Cortex of kidney (tissue), 1 donor: ENCODE data around the gene BET1L.
"Not testable (repeated sequence)": the region's sequence is repeated elsewhere in the genome, so short reads cannot be mapped to it uniquely, and the experiment has no call there.

Source experiments
- DNase-seq: peaks from one replicate; lab custom pipeline; 2025; lab: John Stamatoyannopoulos, UW

Gene BET1L, protein sequence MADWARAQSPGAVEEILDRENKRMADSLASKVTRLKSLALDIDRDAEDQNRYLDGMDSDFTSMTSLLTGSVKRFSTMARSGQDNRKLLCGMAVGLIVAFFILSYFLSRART

DNA sequence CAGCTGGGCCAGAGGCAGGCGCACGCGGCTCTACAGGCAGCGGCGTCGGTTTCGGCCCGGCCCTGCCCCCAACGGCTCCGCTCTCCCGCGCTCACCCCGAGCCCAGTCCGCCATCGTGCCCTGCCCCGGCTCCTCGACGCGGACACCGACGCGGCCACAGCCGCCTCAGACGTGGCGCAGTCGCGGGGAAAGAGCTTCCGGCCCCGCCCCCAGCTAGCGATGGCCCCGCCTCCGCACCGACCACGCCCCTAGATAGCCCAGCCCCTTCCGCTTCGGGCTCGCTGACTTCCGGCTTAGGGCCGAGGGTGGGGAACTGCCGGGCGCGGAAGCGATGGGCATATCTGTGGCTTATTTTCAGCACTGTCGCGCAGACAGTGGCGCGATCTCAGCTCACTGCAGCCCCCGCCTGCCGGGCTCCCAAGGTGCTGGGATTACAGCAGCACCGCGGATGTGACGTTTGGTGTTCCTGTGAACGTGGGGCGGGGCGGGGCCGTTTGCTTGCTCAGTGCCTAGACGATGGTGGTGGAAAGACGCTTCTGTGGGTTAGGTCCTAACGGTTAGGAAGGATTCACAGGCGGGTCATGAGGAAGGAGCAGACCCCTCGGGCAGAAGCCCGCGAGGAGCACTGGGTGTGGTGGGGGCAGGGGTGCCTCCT is at the start of gene BET1L, which contains the start of gene RIC8A:
BET1L (minus strand) TSS at position 192 of the 655 bp plus-strand sequence; CDS start at position 114, 78 bp downstream.
RIC8A (plus strand) TSS at position 501 of the 655 bp plus-strand sequence. CDS start 1,147 bp downstream, outside the sequence.
- peak; percentile 65 for DNase-seq

DNA sequence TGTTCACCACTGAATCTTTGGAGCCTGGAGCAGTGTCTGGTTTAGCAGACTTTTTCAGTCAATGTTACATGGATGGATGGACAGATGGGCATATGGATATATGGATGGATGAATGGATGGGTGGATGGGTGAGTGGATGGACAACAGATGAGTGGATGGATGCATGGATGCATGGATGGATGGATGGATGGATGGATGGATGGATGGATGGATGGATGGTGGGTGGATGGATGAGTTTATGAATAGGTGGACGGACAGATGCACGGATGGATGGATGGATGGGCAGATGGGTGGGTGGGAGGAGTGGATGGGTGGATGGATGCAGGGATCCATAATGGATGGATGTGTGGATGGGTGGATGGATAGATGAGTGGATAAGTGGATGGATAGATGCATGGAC is 48.6 kb upstream of the BET1L start:
- DNase-seq, result no peak

DNA sequence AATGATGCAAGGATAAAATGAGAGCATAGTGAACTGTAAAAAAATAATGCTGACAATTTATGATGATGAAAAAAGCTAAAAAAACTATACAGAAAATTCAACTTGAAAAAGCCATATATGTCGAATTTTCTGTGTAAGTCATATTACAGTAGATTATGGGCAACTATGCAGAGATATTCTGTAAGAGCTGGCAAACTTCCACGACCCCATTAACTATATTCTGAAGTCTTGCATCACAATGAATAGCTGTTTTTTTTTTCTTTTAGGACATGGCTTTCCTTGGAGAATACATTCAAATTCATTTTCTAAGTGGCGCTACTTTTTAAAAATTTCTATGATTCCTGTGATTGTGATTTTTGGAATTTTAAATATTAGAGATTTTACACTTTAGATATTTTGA is 48.0 kb upstream of the BET1L start:
- DNase-seq, result no peak

DNA sequence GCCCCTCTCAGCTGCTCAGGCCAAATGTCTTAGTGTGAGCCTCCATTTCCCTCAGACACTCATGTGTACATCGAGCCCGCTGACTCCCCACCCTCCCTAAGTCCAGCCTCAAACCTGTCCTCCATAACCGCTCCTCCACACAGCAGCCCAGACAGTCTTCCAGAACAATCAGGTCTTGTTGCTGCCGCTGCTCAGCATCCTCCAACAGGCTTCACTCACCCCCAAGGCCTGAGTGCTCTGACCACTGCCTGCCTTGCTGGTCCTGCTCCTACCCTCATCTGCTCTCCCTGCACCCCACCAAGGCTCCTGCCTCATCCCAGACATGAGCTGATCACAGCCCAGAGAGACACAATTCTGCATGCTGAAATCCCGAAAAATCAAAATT is 46.7 kb upstream of the BET1L start:
- DNase-seq, result no peak

DNA sequence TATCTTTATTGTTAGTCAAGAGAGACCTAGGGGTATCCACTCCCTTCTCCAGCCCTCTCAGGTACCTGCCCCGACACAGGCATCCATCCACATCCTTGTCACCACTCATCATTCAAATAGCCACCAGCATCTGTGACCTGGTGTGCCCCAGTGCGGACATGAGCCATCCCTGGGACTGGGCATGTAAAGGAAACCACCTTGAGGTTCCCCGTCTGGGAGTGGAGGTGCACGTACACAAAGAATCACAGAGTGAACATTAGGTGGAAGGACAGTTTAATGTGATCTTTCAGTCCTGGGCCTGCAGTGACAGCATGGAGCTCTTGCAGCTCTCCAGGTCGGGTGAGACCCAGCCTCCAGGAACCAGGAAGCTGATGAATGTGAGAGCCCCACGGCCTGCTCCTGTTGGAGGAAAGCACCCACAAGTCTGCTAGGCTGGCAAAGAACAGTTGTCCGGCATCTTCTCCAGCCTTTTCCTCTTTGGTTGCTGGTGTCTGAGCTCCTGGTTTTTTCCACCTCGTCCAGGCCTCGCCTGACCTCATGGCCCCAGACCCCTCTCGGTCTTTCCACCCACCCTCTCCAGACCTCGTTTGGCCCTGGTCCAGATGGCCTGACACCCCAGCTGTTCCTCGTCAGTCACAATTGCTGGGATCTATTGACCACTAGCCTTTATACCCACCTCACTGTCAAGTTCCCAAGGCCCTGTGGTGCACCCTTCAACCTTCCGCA is 46.1 kb upstream of the BET1L start:
- DNase-seq, result no peak

DNA sequence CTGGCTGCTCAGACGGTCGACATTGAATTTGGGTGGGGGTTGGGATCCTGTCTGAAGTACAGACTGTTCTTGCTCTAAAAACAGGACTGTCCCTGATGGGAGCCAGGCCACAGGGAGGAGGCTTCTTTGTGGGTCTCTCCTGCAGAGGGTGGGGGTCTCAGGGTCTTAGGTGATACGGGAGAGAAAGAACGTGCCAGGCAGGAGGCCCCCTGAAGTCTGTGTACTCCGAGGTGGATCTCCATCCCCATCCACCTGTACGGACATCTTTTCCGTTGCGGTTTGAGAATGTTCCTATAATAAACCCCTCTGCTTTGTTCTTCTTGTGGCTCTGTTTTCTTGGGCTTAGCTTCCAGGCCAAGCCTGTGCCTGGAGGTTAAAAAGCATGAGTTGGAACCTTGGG is 45.5 kb upstream of the BET1L start:
- no peak for DNase-seq

DNA sequence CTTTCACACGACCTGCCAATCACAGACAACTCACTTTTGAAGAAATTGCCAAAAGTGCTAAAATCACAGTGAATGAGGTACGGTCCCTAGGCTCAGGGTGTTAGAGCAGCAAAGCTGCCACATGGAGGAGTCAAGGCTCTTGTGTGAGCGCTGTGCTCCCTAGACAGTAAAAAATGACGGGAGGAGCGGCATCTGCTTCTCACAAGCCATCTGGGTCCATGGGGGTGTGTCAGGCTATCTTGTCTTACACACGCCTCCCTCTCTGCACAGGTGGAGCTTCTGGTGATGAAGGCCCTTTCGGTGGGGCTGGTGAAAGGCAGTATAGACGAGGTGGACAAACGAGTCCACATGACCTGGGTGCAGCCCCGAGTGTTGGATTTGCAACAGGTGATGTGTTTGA is 44.4 kb upstream of the BET1L start:
- DNase-seq, result no peak

DNA sequence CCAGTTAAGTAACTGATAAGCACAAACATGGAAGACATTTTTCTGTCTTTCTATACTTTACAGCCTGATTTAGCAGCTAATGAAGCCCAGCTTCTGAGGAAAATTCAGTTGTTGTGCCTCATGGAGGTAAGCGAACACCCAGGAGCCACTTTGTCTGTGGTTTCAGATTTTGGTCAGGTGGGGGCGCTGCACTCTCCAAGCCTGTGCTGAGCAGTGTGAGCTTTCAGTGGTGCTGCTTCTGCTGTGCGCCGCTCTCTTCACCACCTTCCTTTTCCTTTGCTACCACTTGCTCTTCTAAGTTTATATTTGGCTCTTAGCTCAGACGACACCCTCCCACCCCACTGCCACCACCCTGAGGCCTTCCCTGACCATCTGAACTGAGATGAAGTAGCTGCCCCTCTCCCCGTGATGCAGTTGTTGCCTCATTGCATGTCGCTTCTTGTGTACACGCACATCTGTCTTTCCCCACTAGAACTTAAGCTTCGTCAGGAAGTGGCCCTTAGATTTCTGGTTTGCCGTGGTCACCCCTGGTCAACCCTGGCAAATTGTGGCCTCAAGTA is 43.6 kb upstream of the BET1L start:
- DNase-seq, result no peak

DNA sequence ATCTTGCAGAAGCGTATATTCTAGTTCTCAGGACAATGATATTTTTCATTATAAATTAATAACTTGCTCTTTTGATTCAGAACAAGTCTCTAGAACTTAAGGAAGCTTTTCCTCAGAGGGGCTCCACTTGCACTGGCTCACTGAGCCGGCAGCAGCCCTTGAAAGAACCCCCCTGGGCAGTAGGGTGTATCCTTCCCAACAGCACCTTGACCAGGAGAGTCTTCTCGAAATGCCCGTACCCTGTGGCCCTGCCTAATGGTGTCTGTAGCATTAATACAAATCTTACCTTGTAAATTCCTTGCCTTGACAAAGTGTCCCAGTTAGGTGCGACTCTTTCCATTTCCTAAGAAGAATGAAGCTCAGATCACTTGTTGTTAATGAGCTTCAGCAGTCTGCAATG is 43.1 kb upstream of the BET1L start:
- no peak for DNase-seq

DNA sequence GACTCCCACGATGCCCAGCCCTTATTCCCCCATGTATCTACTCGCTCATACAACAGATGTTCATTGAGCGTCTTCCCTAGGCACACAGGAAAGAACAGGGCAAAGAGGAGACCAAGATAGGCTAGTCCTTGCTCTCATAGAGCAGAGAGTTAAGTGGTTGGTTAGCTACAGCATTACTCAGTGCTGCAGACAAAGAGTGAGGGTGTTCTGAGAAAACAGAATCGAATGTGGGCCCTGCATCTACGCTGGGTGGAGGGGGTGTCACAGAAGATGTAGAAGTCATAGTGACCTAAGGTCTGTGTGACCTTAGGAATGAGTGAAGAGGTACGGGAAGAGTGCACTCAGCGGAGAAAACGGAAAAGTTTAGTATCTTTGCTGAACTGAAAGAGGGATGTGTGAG is 41.9 kb upstream of the BET1L start:
- no peak for DNase-seq

DNA sequence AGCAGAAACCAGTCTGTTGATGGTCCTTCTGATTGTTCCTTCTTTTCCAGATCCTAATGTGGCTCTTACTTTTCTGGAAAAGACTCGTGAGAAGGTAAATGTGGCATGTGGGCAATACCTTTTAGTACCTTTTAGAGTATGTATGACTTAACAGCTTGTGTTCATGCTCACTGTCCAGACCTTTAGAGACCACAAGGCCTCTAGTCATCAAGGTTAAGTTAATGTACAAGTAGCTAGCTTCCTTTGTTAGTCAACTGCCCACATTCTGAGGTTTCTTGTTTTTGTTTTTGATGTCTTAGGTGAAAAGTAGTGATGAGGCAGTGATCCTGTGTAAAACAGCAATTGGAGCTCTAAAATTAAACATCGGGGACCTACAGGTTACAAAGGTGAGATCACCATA is 37.2 kb upstream of the BET1L start:
- no peak for DNase-seq

DNA sequence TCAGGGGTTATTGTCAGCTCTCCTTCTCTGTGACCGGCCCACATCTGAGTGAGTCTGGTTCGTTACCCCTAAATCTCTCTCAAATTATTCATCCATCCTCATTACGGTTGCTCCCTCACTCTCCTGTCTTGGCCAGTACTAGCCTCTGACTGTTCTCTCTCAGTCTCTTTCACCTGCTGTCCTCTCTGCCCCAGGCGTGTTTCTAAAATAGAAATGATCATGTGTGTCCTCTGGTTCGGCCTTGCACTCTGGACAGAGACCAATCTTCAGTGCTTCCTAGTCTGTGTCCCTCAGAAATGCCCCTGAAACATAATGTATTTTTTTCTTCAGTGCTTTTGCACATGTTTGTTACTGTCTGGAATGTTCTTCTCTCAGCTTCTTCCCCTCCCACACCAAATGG is 34.4 kb upstream of the BET1L start:
- DNase-seq, result no peak

DNA sequence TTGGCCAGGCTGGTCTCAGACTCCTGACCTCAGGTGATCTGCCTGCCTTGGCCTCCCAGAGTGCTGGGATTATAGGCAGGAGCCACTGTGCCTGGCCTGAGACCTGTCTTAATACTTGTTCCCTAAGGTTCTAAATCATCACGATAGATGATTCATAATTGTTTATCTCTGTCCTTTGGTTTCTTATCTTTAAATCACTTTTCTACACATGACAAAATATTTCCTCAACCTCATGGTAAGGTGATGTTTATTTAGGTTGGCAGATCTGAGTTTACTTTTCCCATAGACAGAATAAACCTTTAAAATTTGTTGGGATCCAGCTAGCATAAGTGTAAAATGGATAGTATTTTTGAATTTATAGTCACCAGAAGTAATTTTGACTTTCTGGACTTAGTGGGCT is 33.1 kb upstream of the BET1L start:
- no peak for DNase-seq

DNA sequence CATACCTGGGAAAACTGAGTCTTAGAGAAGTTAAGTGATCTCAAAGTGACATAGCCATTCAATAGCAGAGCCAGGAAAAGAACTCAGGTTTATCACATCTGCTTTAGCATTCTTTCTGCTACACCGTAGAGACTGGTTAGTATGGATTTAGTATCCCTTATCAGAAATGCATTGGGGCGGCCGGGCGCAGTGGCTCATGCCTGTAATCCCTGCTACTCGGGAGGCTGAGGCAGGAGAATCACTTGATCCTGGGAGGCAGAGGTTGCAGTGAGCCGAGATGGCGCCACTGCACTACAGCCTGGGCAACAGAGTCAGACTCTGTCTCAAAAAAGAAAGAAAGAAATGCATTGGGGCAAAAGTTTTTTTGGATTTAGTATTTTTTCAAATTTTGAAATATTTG is 31.1 kb upstream of the BET1L start:
- not testable (repeated sequence) for DNase-seq

DNA sequence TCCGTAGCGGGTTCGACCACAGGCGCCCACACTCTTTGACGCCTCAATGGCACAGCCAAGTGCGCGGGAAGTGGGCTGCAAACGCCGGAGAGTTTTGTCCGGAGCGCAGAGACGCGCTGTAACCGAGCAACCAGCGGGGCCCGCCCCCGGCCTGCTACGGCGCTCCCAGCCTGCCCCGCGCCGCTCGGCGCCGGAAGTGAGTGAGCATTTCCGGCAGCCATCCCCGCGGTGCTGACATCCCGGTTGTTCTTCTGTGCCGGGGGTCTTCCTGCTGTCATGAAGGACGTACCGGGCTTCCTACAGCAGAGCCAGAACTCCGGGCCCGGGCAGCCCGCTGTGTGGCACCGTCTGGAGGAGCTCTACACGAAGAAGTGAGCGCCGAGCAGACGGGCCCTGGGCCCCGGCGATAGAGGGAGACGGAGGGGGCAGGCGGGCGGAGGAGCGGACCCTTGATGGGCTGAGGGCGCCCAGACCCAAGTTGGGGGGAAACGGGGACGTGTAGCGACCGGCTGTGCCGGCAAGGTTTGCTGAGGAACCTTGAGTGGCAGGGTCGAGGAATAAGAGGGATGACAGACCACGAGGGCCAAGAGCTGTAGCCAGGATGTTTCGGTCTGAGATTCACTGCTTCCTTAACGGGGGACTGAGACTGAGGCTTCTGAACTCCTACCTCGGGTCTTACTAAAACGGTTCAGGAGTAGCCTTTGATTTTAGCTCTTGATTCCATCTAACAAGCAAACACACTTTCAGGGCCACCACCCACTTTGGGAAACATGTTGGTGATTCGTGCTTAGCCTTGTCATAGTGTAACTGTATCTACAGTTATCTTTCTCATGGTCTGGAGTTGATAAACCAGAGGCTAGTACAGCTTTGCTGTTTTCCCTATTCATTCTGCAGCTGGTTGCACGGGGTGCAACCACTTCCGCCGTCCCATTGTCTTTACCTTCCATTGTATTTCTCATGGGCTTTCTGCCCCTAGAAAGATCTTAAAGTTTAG is 29.9 kb upstream of the BET1L start, which contains the start of gene PSMD13:
PSMD13 (plus strand) TSS at position 203 of the 994 bp plus-strand sequence; CDS start at position 277, 74 bp downstream.
- DNase-seq, result no peak

DNA sequence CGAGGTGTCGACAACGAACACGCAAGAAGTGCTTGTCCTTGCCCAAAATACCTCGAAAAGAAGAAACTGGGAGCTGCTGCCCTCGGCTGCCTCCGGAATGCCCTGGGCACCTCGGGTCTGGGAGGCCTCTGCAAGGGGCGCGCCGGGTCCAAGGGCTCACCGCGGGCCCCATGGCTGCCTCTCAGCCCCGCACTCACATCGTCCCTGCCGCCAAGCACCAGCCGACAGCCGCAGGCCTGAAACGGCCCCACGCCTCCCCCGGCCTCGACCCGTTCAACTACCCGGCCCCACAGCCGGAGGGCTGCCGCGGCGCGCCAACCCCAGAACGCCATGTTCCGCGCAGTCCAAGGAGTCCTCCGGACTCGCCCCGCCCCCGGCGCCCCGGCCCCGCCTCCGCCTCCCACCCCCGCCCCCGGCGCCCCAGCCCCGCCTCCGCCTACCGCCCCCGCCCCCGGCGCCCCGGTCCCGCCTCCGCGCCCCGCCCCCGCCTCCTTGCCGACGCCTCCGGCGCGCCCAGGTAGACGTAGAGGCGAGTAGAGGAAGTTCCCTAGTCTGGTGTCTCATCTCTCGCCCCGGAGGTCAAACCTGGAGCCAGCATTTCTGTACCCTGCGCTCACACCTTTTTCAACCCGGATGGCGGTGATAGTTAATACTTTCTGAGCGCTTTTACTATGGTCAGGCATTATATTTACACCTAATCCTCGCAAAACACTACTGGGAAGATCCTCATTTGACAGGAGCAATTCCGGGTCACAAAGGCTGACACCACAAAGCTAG is 29.0 kb upstream of the BET1L start, which contains the start of gene SIRT3:
SIRT3 (minus strand) TSS at position 346 of the 777 bp plus-strand sequence; CDS start at position 332, 14 bp downstream.
- DNase-seq, result no peak

DNA sequence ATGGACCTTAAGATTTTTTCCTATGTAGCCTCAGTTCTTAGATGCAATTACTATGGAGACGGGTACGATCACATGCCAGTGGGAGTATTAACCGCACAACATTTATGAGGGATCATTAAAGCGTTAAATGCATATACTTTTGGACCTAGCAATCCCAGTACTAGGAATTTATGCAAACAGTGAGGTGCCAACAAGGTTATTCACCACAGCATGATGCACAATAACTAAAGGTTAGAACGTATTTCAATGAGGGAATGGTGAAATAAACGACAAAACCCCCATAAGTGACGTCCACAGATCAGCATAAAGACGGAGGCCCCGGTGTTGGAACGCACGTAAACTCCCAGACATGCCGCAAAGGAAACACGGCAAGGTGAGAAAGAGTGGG is 28.4 kb upstream of the BET1L start:
- no peak for DNase-seq

DNA sequence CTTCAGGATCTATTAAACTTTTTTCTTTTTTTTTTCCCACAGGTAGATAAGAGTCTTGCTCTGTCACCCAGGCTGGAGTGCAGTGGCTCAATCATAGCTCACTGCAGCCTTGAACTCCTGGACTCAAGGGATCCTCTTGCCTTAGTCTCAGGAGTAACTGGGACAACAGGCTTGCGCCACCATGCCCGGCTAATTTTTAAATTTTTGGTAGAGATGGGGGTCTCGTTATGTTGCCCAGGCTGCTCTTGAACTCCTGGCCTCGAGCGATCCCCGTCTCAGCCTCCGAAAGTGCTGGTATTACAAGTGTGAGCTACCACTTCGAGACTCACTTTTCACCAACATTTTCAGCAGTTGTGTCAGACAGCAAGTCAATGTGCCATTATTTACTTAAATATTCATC is 28.0 kb upstream of the BET1L start:
- no peak for DNase-seq

DNA sequence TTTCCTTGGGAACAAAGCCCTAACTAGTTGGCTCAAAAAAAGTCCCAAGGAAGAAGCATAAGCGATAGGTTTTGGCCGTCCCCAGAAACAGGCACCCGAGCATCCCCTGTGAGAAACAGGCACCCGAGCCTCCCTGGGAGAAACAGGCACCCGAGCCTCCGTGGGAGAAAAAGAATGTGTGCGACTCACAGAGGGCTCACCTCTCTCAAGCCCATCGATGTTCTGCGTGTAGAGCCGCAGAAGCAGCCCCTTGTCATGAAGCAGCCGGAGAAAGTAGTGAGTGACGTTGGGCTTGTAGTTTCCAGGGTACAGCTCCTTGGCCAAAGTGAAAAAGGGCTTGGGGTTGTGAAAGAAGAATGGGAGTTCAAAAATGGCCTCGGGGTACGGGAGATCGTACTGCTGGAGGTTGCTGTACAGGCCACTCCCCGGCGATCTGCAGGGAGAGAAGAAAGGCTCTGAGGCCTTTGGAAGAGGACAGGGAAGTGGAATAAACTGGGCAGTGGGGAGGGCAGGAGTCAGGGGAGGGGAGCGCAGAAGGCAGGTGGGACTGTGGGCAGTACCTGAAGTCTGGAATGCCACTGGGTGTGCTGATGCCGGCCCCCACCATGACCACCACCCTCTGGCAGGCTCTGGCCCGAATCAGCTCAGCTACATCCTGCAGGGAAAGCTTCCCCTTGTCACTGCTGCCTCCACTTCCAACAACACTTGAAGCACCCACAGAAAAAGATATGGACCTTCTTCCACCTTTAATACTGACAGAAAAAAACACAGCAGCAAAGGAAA is 25.8 kb upstream of the BET1L start:
- DNase-seq, result no peak

DNA sequence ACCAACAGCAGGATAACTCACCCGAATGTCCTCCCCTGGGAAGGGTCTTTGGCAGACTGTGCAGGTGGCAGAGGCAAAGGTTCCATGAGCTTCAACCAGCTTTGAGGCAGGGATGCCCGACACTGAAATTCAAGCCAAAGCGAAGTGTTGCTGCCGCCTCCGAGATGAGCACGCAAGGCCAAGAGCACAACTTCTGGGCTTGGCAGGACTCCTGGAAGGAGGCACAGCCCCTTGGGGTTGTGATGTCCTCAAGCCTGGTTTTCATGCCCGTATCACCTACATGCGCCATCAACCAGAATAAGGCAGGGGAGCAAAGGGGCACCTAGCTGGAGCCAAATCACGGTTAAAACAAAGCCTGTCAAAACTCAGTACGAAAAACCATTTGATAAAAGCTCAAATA is 23.2 kb upstream of the BET1L start:
- DNase-seq, result no peak
